Activated CD4-positive, alpha-beta T cell treated with anti-CD3 and anti-CD28 coated beads, Interleukin-2, amount 50 U/mL, for 24 hours (primary cell): ENCODE data around the gene EIF3I.
"Not testable (repeated sequence)": the region's sequence is repeated elsewhere in the genome, so short reads cannot be mapped to it uniquely, and the experiment has no call there.

Source experiments
- DNase-seq, 2 donors: peaks; one replicate each; pipeline ENCODE4 v3.0.0-alpha.2; 2020; ENCODE audit warnings: low read depth in 1 of 2, low spot score in 1 of 2

Gene EIF3I

DNA sequence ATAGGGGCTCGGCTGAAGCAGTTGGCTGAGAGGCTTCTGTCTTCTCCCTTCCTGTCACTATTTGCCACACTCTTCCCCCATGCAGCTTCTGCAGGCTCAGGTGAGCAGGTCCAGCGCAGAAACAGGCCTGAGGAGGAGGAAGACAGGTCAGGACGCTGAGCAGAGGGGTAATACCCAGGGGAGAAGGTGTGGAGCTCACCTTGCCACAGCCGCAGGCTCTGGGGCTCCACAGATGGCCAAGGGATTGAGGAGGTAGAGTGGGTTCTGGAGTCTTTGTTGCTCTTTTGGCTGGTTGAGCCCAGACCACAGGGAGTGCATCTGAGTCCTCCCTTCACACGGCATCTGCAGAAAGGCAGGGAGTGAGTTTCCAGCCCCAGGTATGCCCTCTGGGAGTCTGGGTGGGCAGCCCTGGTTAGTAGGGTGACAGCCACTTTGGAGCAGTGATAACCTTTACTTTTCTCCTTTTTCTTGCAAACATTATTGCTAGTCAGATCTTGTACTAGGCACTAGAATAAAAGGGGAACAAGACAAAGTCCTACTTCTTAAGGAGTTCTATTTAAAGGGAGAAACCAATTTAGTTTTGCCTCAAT lies 9.7 kb downstream of the EIF3I start:
- DNase-seq: no peak

DNA sequence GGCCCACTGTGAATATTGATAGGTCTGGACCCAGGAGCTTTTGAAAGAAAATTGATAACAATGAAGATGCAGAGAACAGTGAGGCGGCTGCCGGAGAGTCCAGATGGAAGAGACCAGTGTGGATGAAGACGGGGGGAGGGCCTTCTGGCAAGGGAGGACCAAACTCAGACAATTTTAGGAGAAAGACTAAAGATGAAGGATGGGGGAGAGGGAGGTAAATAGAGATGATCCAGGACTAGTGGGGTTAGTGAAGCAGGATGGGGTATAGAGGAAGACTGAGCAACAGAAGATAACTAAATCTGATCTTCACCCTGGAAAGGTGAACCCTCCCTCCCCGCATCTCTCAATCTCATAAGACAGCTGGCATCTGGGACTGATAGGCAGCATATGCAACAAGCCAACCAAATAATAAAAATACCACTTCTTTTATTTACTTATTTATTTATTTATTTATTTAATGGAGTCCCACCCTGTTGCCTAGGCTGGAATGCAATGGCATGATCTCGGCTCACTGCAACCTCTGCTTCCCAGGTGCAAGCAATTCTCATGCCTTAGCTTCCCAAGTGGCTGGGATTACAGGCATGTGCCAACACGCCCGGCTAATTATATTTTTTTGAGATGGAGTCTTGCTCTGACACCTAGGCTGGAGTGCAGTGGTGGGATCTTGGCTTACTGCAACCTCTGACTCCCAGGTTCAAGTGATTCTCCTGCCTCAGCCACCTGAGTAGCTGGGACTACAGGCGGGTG lies 10.5 kb downstream of the EIF3I start:
- no peak for DNase-seq

DNA sequence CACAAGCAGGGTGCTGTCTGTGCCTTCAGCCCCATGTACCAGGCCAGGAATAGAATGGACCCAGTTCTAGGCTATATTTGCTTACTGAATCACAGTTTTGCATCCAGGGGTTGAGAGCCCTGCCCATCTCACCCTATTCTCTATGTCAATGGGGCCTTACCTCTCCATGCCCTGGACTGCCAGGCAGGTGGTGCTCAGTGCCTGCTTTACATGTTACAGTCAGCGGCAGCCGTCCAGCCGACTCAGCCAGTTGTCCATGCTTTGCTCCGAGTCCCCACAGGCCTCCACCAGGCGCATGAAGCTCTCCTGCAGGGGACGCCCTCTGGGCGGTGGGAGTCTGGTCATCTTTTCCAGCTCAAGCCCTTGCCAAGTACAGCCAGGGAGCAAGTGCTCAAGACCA lies 12.6 kb downstream of the EIF3I start:
- no peak for DNase-seq

DNA sequence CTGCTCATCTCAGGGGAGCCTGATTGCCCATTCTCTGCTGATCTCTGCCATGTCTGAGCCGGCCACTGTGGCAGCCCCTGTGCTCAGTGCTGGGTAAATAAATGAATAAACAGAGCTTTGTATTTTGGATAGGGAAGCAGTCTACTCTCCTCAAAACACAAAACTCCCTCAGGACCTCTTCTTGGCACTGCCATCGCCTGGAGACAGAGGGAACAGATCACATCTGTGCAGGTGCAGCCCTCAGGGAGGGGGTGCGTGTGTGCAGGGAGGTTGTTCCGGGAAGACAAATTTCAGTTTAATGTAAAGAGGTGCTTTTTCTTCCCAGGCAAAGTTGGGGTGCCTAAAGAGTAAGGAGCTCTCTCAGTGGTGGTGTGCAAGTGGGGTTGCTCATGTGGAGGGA lies 17.1 kb downstream of the EIF3I start:
- no peak for DNase-seq

DNA sequence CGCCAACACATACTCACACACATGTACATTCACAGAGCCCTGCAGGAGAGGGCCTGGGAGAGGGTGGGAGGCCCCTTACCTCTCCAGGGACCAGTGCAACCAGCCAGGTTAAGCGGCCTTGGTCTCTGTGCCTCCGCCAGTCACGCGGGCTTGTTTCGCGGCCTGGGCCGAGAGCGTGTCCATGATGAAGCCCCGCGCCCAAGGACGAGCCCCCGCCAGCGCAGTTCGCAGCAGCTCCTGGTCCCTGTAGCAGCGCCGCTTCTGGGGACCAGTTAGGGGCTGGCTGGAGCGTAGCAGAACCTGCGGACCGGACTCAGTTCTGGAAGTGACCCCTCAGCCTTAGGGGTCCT lies 17.6 kb downstream of the EIF3I start:
- no peak for DNase-seq

DNA sequence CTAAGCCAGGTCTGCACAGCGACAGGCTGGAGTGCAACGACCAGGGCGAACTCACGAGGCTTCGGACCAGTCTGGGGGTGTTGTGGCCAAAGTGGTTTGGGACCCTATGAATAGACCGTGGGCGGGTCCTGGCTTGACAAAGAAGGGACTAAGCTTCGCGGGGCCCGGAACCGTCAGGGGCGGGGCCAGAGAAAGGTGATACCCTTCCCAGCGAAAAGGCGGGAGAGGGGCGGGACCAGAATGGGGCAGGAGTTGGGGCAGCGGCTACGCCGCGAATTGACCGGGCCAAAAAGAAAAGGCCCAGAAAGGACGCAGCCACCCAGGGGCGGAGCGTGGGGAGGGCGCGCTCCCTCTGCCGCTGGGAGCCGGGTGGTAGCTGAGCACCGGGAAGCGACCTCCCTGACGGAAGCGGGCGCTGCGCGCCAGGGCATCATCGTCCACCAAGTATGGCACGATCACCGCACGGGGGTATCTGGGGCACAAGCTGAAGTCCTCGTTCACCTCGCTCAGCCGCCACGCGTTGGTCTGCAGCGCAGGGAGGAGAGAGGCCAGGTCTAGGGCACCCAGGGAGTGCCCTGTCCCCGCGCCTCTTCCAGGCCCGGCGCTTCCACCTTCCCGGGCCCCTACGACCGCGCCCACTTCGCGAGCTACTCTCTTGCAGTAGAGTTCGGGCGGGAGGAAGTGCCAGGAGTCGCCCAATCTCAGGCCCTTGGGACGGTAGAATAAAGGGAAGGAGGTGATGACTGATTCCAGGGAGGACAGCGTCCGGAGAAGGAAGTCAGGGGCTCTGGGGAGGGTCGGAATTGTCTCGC lies 18.1 kb downstream of the EIF3I start:
- DNase-seq: no peak

DNA sequence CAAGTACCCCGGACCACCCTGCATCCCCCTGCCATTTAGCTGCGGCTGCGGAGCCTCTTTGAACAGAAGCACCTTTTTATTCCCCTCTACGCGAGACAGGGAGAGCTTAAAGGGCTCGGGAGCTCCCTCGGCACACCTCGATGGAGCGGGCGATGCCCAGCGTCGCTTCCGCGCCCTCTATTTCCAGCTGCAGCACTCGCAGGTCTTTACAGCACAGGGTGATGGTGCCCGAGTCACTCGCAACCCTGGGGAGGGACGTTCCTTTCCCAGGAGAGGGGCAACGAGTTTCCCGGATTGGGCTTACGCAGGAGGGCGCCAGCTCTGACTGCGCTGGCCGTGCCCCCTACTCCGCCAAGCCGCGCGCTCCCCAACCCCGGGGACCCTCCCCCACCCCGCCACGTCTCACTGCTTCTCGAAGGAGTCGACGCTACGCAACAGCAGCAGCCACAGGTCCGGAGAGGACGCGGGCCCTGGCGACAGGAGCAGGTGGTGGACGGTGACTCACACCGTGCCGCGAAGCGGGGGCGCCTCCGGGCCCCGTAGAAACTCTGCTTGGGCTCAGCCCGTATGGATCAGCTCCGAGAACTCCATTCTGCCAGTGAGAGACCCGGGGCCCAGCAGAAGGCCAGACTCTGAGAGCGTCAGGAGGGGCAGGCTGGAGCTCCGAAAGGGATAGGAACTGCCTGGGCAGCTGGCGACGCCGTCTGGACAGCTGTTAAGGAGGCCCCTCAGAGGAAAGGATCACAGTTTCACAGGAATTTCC lies 19.0 kb downstream of the EIF3I start:
- peak in 1 of 2 donors; percentile 26 for DNase-seq

DNA sequence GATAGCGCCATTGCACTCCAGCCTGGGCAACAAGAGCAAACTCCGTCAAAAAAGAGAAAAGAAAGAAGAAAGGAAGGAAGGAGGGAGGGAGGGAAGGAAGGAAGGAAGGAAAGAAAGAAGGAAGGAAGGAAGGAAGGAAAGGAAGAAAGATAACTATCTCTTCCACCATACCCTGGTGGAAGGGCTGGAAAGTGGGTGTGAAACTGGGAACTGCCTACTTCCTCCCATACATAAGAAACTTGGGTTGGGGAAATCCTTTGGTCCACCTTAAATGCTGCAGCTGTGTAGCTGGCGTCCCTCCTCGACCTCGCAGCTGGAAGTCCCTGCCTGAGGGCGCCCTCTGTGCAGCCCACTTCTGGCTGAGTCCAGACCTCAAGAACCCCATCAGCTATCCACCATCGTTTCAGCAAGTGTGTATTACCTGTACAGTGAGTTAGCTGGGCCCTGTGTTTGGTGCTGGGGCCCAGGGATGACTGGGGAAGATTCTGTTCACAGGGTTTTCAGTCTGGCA lies 20.2 kb downstream of the EIF3I start:
- no peak for DNase-seq

DNA sequence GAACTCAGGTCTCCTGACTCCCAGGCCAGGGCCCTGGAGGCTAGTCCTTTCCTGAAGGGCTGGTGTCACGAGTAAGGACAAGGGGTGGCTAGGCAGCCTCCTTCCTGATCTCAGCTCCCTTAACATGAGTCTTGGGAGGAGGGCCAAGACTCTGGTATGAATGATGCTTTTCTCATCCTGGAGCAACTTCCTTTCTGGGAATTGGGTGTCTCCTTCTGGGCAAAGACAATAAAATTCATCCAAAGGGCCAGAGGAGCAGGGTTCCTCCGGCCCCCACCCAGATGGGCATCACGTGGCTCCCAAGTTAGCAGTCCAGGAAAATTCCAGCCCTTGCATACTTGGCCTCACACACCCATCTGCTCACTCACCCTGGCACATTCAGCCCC lies 24.7 kb downstream of the EIF3I start, which contains the start of gene FAM167B:
Gene FAM167B, plus strand, starts transcription at position 335 of the 386 bp plus-strand sequence. CDS start 200 bp downstream, outside the sequence.
- no peak for DNase-seq

DNA sequence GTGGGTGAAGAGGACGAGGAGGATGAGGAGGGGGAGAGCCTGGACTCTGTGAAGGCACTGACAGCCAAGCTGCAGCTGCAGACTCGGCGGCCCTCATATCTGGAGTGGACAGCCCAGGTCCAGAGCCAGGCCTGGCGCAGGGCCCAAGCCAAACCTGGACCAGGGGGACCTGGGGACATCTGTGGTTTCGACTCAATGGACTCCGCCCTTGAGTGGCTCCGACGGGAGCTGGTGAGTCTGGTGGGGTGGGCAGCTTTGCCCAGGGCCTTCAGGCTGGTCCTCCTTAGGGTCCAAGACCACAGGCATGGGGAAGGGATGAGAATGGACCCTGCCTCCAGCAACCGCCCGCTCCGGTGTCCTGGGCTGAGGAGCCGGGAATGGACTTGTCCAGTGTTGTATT lies 25.2 kb downstream of the EIF3I start:
- DNase-seq: no peak

DNA sequence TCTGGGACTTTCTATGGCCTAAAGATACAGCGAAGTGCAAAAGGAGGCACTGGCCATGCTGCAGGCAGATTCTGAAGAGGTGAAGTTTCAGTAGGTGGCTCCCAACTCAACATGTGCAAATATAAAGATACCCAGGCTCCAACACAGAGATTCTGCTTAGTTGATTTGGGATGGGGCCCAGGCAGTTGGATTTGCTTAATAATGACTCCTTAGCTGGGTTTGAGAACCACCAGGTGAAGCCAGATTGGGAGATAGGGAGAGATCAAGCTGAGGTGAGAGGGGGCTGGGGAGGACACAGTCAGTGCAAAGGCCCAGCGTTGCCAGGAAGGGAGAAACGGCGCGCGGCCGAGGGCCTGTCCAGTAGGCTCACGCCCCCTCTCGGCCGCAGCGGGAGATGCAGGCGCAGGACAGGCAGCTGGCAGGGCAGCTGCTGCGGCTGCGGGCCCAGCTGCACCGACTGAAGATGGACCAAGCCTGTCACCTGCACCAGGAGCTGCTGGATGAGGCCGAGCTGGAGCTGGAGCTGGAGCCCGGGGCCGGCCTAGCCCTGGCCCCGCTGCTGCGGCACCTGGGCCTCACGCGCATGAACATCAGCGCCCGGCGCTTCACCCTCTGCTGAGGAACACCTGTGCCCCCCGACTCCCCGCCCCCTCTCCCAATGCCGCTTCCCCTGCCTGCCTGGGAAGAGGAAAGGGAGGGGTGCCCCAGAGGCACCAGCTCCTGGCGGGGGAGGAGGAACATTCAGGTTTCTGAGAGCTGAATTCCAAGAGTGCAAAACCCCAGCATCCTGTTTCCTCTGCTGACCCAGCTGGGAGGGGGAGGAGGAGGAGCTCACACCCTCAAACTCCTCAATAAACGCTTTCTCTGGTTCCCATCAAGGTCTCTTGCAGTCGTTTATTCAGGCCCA lies 26.0 kb downstream of the EIF3I start:
- peak; percentile 53 to 66 for DNase-seq

DNA sequence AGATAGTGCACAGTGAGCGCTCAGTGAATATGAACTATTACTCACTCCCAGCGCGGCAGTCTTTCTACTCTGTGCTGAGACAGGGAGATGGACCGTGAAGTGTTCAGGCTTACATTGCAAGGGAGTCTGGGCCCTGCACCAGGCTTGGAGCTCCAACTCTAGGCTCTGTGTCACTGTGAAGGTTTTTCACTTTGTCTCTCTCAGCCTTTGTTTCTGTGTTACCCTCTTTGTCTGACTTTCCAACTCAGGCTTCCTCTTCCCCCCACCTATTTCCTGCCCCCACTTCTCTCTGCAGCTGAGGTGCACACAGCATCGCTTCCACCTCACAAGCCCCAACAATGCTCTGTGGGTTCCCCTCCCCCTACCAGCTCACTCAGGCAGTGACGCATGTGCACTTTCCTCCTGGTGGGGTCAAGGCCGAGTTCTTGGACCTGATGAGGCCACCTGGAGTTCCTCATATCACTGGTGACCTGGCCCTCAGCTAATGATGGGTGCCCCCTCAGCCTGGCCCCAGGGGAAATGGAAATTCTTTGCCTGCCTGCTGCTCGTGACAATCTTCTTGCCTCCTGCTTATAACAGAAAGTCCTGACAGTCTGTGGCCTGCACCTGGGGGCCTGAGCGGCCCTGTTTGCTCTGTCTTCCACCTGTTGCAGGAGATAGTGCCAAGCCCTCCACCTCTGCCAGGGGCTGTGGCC lies 27.8 kb downstream of the EIF3I start:
- peak; percentile 48 to 76 for DNase-seq

DNA sequence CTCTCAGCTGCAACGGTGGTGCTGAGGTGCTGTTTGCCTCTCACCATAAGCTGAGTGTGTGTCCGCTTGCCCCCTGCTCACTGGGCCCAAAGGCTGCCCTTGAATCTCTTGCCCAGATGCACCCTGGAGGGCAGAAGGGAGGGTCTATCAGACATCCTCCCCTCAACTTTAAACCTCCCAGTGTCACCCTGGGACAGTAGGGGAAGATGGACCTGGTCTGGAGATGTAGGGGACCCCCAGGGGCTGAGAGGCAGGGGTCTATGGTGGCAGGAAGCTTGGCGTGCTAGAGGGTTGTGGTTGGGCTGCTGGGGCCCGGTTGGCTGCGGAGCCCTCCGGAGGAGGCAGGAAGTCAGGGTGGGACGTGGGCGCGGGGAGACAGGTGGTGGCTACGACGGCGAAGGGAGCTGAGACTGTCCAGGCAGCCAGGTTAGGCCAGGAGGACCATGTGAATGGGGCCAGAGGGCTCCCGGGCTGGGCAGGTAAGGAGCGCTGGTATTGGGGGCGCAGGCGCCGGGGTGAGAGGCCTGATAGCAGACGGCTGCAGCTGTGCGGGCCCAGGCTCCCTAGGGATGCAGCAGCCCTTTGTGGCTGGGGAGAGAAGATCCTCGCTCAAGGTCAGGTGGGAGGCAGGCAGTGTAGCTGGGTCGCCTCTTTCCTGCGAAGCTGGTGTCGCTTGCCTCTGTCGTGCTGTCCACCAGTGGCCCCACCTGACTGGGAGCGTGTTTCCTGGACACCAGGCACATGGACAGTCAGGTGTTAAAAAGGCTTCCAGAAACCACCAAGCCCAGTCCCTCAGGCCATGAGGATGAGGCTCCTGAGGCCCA lies 28.9 kb downstream of the EIF3I start, which contains the start of gene LCK:
Gene LCK, plus strand, starts transcription at position 373 of the 824 bp plus-strand sequence. CDS start 23,065 bp downstream, outside the sequence.
- no peak for DNase-seq

DNA sequence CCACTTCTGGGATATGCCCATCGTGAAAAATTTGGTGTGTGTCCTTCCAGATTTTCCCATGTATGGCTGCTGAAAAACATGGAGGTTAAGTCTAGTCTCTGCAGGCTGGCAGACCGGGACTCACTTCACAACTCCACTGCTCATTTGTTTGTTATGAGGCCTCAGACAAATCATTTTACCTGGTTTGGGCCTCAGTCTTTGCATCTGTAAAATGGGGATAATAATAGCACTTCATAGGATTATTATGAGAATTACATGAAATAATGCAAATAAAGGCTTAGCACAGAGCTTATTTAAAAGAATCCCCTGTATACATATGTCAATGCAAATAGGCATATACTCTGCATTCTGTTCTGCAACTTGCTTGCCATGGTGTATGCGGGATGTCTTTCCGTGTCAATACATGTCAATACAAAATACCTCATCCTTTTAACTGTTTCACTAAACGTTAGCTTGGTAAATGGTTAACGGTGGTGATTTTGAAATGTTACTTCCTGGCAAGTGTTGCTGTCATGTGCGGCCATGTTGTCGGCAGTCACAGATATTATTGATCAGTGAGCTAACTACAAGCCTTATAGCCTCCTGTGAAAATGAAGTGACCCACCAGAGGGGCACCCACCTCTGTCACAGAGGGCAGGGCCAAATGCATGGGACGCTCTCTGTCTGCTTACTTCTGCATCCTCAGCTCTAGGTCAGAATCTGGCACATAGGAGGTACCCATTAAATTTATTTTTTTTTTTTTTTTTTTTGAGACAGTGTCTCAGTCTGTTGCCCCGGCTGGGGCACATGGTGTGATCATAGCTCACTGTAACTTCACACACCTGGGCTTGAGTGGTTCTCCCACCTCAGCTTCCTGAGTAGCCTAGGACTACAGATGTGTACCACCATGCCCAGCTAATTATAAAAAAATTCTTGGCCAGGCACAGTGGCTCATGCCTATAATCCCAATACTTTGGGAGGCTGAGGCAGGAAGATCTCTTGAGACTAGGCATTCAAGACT lies 33.2 kb downstream of the EIF3I start:
- DNase-seq: no peak

DNA sequence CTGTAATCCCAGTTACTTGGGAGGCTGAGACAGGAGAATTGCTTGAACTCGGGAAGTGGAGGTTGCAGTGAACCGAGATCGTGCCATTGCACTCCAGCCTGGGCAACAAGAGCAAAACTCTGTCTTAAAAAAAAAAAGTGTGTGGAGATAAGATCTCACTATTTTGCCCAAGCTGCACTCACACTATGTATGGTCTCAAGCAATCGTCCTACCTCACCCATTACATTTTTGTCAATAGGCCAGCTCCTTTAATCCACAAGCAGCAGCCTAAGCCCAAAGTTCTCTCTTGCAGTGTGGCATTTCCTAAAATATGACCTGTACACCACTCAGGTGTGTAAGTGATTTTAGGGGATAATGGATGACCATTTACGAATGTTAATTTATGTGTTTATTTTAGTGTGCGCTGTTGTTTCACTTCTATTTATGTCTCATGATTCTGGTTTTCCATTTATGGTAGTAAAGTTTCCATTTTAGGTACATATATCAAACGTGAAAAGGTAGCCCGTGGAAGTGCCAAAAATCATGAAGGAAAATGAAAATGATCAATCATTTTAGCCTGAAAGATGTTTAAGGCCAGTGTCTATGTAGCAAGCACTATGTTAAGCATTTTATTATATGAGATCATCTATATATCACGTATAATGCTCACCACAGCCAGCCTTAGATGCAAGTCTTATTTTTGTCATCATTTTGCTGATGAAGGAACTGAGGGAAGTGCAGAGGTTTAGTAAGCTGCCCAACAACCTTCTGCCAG lies 34.4 kb downstream of the EIF3I start:
- no peak for DNase-seq

DNA sequence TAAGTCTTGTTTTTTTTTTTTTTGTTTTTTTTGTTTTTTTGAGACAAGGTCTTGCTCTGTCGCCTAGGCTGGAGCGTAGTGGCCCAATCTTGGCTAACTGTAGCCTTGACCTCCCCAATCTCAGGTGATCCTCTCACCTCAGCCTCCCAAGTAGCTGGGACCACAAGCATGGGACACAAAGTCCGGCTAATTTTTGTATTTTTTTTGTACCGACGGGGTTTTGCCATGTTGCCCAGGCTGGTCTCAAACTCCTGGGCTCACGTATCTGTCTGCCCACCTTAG lies 35.0 kb downstream of the EIF3I start:
- no peak for DNase-seq

DNA sequence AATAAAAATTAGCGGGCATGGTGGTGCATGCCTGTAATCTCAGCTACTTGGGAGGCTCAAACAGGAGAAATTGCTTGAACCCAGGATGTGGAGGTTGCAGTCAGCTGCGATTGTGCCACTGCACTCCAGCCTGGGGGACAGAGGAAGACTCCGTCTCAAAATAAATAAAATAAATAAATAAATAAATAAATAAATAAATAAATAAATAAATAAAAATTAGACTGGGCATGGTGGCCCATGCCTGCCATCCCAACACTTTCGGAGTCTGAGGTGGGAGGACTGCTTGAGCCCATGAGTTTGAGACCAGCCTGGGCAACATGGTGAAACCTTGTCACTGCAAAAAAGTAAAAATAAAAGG lies 41.0 kb downstream of the EIF3I start:
- DNase-seq: not testable (repeated sequence)
